Keratinocyte (primary cell): ENCODE results near the gene SCFD2. TPM values are rescaled to one million over a fixed set of nuclear protein-coding genes. Genes with fewer than 3 reads are reported as not detected.

Source experiments
- DNase-seq: peaks from one replicate; pipeline ENCODE4 v3.0.0-alpha.2; 2011; ENCODE audit warnings: low read depth, missing footprints, low spot score
- FAIRE-seq: peaks from 2 replicates; lab custom pipeline; 2011; peaks lifted over from hg19 to GRCh38; lab: Jason Lieb, UNC
- H2AFZ ChIP-seq: 2 replicates; pipeline ENCODE4 v1.6.0; 2012; ENCODE audit warnings: low read length, control low read depth, inconsistent platforms; ENCODE audit not compliant: control insufficient read depth
- H3K27ac ChIP-seq: 2 replicates; pipeline ENCODE4 v1.5.1; 2011; ENCODE audit warnings: low read length; ENCODE audit not compliant: control insufficient read depth, insufficient read depth
- H3K27me3 ChIP-seq: 3 replicates; pipeline ENCODE4 v1.6.0; 2011; ENCODE audit warnings: low read length; ENCODE audit not compliant: control insufficient read depth, insufficient read depth; ENCODE audit errors: extremely low read depth
- H3K36me3 ChIP-seq, 2 experiments: 2 replicates in 1 of 2; 3 replicates in 1 of 2; pipeline ENCODE4 v1.5.1; 2011; ENCODE audit warnings: low read length in 2 of 2, mild to moderate bottlenecking in 1 of 2; ENCODE audit not compliant: control insufficient read depth in 2 of 2, insufficient read depth in 2 of 2; ENCODE audit errors: extremely low read depth in 1 of 2
- H3K4me1 ChIP-seq: 3 replicates; pipeline ENCODE4 v1.5.1; 2011; ENCODE audit warnings: low read length; ENCODE audit not compliant: control insufficient read depth, insufficient read depth; ENCODE audit errors: extremely low read depth
- H3K4me2 ChIP-seq: 3 replicates; pipeline ENCODE4 v1.6.0; 2011; ENCODE audit warnings: low read depth, low read length; ENCODE audit not compliant: control insufficient read depth, insufficient read depth; ENCODE audit errors: extremely low read depth
- H3K4me3 ChIP-seq, 3 experiments: fragments of 200-600 bp in 1 of 3; sonication (generic) in 1 of 3; 2 replicates in 2 of 3; 3 replicates in 1 of 3; pipeline ENCODE4 v1.5.1; 2011 to 2016; ENCODE audit warnings: low read length in 3 of 3, mild to moderate bottlenecking in 3 of 3, control low read depth in 2 of 3, inconsistent platforms in 1 of 3, low read depth in 1 of 3, mixed read lengths in 1 of 3, mixed run types in 1 of 3, moderate library complexity in 1 of 3; ENCODE audit not compliant: control insufficient read depth in 2 of 3, insufficient read depth in 2 of 3; ENCODE audit errors: extremely low read depth in 1 of 3
- H3K79me2 ChIP-seq: 2 replicates; pipeline ENCODE4 v1.6.0; 2012; ENCODE audit warnings: low read length; ENCODE audit not compliant: control insufficient read depth, insufficient read depth
- H3K9ac ChIP-seq: 3 replicates; pipeline ENCODE4 v1.6.0; 2011; ENCODE audit warnings: low read length; ENCODE audit not compliant: control insufficient read depth, insufficient read depth; ENCODE audit errors: extremely low read depth
- H3K9me1 ChIP-seq: 3 replicates; pipeline ENCODE4 v1.6.0; 2011; ENCODE audit warnings: low read length; ENCODE audit not compliant: control insufficient read depth, insufficient read depth; ENCODE audit errors: extremely low read depth
- H3K9me3 ChIP-seq: 2 replicates; pipeline ENCODE4 v1.5.1; 2012; ENCODE audit warnings: low read depth, low read length; ENCODE audit not compliant: control insufficient read depth
- H4K20me1 ChIP-seq: 3 replicates; pipeline ENCODE4 v1.6.0; 2011; ENCODE audit warnings: low read length; ENCODE audit not compliant: control insufficient read depth, insufficient read depth; ENCODE audit errors: extremely low read depth
- CTCF ChIP-seq, 3 experiments: IDR thresholded peaks in 1 of 3; conservative IDR thresholded peaks in 1 of 3; optimal IDR thresholded peaks in 1 of 3; 2 replicates in 2 of 3; 3 replicates in 1 of 3; pipeline versions ENCODE3 to v1.5.1; 2011; ENCODE audit warnings: low read length in 3 of 3, mild to moderate bottlenecking in 3 of 3, moderate library complexity in 2 of 3, control low read depth in 1 of 3, inconsistent platforms in 1 of 3; ENCODE audit not compliant: insufficient read depth in 2 of 3; ENCODE audit errors: extremely low read depth in 1 of 3
- EZH2 ChIP-seq: IDR thresholded peaks from one replicate; pipeline ENCODE4 v1.6.1; 2012; ENCODE audit warnings: inconsistent platforms, mild to moderate bottlenecking, low read length, moderate library complexity
- dilution Hi-C: fragments of 300-500 bp; cut with MboI; formaldehyde crosslinking; loops from one replicate; pipeline ENCODE4 v1.7.0; 2020; ENCODE audit warnings: low sequenced_read_pairs; ENCODE audit not compliant: extremely low pct_ligation_motif_present
- polyA plus RNA-seq, 5 experiments: library from polyadenylated mRNA; depleted of rRNA in 3 of 5; stranded (reverse) in 3 of 5; stranded (forward) in 1 of 5; unstranded in 1 of 5; fragments of >200 nt; gene quantifications; 1 replicate in 1 of 5; 2 replicates in 3 of 5; 3 replicates in 1 of 5; pipeline versions ENCODE4 v1.2.1 to v1.2.3, GENCODE V29; 2011 to 2012; ENCODE audit warnings: missing spikeins in 2 of 5, low read depth in 1 of 5, low replicate concordance in 1 of 5

The SCFD2 gene
- polyA plus RNA-seq, 1 donor (not counting 4 experiments of a cell fraction or from before 2014, with no cell fraction given), result 13.9 TPM

- Histone ChIP-seq H3K27ac (no peak overlapping the region), H4K20me1 (no peaks in the 10 kb centered on the region), H3K4me3 (no peak overlapping the region), H3K79me2 (no peaks in the 10 kb centered on the region), H3K9me3 (no peaks in the 10 kb centered on the region), H3K4me1 (no peaks in the 10 kb centered on the region), H3K27me3 (no peaks in the 10 kb centered on the region), H2AFZ (no peak overlapping the region), H3K4me2 (no peak overlapping the region), H3K9ac (no peak overlapping the region), H3K9me1 (no peaks in the 10 kb centered on the region), H3K36me3 (no peaks in the 10 kb centered on the region)
- dilution Hi-C loops, result no loop called here
- TF ChIP-seq CTCF (optimal IDR thresholded peaks at IDR 0.05 in 1 of 3, IDR thresholded peaks at IDR 0.05 in 1 of 3, conservative IDR thresholded peaks at IDR 0.05 in 1 of 3; ENCODE audit: extremely low read depth in 1 of 3, insufficient read depth in 2 of 3, low read length in 3 of 3), result no peak
- TF ChIP-seq EZH2, result no peak
- DNase-seq (no peak), FAIRE-seq (no peak)
Observed at GRCh38 chr4:52935317-52935716, 430.5 kb downstream of the SCFD2 start.

DNA sequence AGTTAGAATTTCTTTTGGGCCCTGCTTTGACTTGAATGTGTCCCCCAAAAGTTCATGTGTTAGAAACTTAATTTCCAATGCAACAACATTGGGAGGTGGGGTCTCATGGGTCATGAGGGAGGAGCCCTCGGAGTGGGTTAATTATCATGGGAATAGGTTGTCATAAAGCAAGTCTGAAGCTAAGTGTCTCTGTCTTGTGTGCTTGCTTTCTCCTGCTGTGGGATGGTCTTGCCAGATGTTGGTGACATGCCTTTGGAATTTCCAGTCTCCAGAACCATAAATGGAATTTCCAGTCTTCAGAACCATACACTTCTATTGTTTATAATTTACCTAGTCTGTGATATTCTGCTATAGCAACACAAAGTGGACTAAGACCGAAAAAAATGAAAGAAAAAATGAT, 432.1 kb downstream of the SCFD2 start:
- no peaks in the 10 kb centered on the region for H3K4me1 ChIP-seq
- H3K36me3 ChIP-seq, result no peaks in the 10 kb centered on the region
- H3K9ac ChIP-seq, result no peak overlapping the region
- DNase-seq (no peak), FAIRE-seq (no peak)
- dilution Hi-C loops, result no loop called here
- H3K27ac ChIP-seq, result no peak overlapping the region
- no peaks in the 10 kb centered on the region for H3K79me2 ChIP-seq
- no peak overlapping the region for H3K4me2 ChIP-seq
- H4K20me1 ChIP-seq, result no peaks in the 10 kb centered on the region
- H3K27me3 ChIP-seq, result no peaks in the 10 kb centered on the region
- H3K9me1 ChIP-seq, result no peaks in the 10 kb centered on the region
- H2AFZ ChIP-seq, result no peak overlapping the region
- no peak overlapping the region for H3K4me3 ChIP-seq
- TF ChIP-seq CTCF (optimal IDR thresholded peaks at IDR 0.05 in 1 of 3, IDR thresholded peaks at IDR 0.05 in 1 of 3, conservative IDR thresholded peaks at IDR 0.05 in 1 of 3; ENCODE audit: extremely low read depth in 1 of 3, insufficient read depth in 2 of 3, low read length in 3 of 3) (no peak), EZH2 (no peak)
- H3K9me3 ChIP-seq, result no peaks in the 10 kb centered on the region
